Fibroblast of the aortic adventitia (primary cell): ENCODE measurements around the gene RBCK1. TPM values are rescaled to one million over a fixed set of nuclear protein-coding genes. Genes with fewer than 3 reads are reported as not detected.

Source experiments
- DNase-seq: peaks from one replicate; pipeline ENCODE4 v3.0.0-alpha.2; 2010; ENCODE audit warnings: low read depth
- H3K4me3 ChIP-seq: 2 replicates; pipeline ENCODE4 v1.5.1; 2011; ENCODE audit warnings: low read depth, mild to moderate bottlenecking, control low read depth, low read length, moderate library complexity
- total RNA-seq: library from RNA; depleted of rRNA; stranded (reverse); fragments of >200 nt; gene quantifications from 2 replicates; pipeline ENCODE4 v1.2.3, GENCODE V29; 2012; ENCODE audit warnings: low replicate concordance
- TF ChIP-seq, protein P1 (sequence below): IDR thresholded peaks from 2 replicates; pipeline ENCODE4 v1.5.1; 2011; ENCODE audit warnings: mild to moderate bottlenecking, low read length, control low read depth, inconsistent platforms; ENCODE audit not compliant: insufficient read depth

RBCK1 gene
- total RNA-seq, 1 donor: 60.7 TPM

DNA sequence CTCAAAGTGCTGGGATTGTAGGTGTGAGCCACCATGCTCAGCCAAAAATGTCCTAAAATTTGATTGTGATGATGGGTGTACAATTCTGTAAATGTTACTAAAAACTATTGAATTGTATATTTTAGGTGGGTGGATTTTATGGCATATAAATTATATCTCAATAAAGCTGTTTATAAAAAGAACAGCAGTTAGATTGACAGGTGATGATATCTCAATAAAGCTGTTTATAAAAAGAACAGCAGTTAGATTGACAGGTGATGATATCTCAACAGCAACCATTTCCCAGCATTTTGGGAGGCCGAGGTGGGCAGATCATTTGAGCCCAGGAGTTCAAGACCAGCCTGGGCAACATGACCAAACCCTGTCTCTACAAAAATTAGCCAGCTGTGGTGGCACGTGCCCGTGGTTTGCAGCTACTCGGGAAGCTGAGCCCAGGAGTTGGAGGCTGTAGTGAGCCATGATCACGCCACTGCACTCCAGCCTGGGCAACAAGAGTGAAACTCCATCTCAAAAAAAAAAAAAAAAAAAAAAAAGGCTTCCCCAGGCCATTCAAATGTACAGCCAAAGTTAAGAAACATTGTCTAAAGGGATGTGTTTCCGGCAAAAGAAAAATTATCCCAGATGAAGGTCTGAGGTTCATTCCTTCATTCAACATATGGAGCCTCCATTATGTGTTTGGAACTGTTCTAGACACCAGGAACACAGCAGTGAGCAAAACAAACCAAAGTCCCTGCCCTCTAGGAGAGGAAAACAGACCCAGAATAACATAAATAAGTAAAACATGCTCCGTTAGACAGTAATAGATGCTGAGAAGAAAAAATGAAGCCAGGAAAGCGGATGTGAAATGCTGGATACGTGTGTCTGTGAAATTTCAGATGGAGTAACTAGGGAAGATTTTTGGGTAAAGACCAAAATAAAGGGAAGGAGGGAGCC is 1.6 kb upstream of the RBCK1 start:
- no peak overlapping the region for H3K4me3 ChIP-seq
- no peak for DNase-seq
- TF ChIP-seq, protein P1, sequence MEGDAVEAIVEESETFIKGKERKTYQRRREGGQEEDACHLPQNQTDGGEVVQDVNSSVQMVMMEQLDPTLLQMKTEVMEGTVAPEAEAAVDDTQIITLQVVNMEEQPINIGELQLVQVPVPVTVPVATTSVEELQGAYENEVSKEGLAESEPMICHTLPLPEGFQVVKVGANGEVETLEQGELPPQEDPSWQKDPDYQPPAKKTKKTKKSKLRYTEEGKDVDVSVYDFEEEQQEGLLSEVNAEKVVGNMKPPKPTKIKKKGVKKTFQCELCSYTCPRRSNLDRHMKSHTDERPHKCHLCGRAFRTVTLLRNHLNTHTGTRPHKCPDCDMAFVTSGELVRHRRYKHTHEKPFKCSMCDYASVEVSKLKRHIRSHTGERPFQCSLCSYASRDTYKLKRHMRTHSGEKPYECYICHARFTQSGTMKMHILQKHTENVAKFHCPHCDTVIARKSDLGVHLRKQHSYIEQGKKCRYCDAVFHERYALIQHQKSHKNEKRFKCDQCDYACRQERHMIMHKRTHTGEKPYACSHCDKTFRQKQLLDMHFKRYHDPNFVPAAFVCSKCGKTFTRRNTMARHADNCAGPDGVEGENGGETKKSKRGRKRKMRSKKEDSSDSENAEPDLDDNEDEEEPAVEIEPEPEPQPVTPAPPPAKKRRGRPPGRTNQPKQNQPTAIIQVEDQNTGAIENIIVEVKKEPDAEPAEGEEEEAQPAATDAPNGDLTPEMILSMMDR: no peak

DNA sequence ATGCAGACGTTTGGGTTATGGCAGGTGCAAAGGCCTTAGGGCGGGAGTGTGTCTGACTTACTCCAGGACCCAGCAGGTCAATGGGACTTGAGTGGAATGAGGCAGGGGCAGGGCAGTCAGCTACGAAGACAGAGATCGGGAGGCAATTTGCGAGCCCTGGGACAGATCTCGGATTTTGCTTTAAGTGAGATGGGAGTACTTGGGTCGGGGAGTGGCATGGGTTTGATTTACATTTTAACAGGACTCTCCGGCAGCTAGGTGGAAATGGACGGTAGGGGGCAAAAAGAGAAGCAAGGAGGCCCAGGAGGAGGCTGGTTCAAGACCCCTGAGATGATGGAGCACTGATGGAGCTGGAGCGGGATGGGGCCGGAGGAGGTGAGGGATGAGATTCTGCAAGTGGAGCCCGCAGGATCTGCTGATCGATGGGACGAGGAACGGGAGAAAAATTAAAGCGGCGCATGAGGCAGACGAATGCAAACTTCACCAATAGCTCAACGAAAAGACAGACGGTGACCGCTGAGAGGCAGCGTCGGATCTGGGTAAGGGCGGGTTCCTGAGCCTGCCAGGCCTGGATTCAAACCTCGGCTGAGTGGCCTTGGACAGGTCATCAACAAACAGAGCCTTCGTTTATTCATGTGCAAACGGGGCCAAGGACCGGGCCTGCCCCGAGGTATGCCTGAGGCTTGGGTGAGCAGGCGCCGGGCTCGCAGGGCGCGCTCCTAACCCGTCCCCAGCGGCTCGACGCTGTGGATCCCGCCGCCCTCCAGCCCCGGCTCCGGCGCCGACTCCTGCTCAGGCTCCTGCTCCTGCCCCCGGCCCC is 756 bp upstream of the RBCK1 start:
- TF ChIP-seq, protein P1: peak; percentile 27
- peak; percentile 76 for DNase-seq
- peak overlapping the region; percentile 66 for H3K4me3 ChIP-seq

DNA sequence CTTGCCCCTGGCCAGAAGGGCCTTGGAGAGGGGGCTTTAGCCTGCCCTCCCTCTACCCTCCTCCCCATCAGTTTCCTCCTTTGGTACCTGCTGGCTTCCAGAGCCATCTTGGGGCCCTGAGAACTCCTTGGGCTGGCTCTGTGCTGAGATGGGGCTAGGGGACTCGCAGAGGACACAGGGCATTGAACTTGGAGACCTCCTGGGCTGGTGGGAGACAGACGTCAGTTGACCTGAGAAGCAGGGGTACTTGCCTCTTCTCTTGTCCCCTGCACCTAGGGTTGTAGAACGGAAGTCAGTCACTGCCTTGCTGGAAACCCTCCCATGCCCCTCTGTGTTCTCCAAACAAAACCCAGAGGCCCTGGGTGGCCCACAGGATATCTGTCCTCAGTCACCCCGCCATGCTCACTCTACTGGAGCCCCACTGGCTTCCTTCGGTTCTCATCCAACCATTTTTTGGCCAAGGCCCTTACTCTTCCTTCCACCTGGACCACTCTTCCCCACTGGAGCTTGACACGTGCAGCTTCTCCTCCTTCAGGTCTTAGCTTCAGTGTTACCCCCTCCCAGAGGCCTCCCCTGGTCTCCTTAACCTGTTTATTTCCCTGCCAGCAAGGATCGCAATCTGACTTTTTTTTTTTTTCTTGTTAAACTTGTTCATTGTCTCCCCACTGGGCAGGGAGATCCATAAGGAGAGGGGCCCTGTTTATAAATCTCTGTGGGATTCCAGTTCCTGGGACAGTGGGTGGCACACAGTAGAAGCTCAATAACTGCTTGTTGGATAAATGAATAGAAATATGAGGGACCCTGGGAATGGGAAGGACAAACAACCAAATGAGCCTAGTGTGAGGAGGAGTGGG is 971 bp downstream of the RBCK1 start:
- TF ChIP-seq, protein P1: no peak
- H3K4me3 ChIP-seq: peak overlapping the region; percentile 97
- no peak for DNase-seq

DNA sequence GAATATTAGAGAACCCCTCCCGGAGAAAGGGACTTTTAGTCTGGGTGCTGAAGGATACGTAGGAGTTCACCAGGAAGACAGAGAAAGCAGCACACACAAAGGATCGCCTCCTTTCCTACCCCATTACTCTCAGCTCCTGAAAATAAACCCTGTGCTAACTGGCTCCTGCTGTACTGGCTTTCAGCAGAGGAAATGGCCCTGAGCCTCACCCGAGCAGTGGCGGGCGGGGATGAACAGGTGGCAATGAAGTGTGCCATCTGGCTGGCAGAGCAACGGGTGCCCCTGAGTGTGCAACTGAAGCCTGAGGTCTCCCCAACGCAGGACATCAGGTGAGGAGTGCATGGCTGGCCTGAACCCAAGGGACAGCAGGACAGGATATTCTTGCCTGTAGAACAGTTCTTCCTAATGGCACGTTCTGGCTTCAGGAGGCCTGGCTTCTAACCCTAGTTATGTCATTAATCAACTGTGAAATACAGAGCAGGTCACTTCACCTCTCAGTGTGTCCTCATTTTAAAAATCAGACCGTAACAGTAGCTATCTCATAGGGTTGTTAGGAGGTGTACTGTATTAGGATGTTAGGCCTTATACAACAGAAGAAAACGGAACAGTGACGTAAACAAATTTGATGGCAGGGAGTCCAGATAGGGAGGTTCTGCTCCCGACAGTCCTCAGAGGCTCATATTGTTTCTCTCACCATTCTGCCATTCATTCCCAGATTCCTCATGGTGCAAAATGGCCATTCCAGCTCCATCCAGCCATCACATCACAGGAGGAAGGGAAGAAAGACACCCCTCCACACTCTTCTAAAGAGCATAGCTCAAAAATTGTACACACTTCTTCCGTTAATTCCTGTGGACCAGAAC is 1.8 kb downstream of the RBCK1 start:
- H3K4me3 ChIP-seq: peak overlapping the region; percentile 97
- no peak for DNase-seq
- TF ChIP-seq, protein P1: no peak

DNA sequence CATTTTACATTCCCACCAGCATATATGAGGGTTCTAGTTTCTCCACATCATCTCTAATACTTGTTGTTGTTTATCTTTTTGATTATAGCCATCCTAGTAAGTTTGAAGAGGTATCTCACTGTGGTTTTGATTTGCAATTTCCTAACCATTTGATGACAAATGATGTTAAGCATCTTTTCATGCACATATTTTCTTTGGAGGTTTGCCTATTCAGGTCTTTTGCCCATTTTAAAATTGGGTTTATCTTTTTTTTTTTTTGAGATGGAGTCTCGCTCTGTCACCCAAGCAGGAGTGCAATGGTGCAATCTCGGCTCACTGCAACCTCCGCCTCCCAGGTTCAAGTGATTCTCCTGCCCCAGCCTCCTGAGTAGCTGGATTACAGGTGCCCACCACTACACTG is 4.0 kb downstream of the RBCK1 start:
- no peak overlapping the region for H3K4me3 ChIP-seq
- no peak for DNase-seq
- TF ChIP-seq, protein P1: no peak
